Neural progenitor cell (in vitro differentiated cells): ENCODE results near the gene SIPA1L3. TPM values are rescaled to one million over a fixed set of nuclear protein-coding genes. Genes with fewer than 3 reads are reported as not detected.

Experiments used
- DNase-seq: peaks from one replicate; pipeline ENCODE4 v3.0.0-alpha.2; 2016; ENCODE audit warnings: low spot score
- H2AFZ ChIP-seq: fragments of 200-600 bp; sonication (generic); replicated peaks from 2 replicates; pipeline ENCODE4 v1.6.1; 2016; ENCODE audit warnings: antibody characterized with exemption
- H3F3A ChIP-seq: fragments of 200-600 bp; sonication (generic); 2 replicates; pipeline ENCODE4 v1.6.1; 2016; ENCODE audit warnings: antibody characterized with exemption, low read depth
- H3K27ac ChIP-seq: fragments of 200-600 bp; sonication (generic); 2 replicates; pipeline ENCODE4 v1.5.1; 2016; ENCODE audit warnings: mild to moderate bottlenecking
- H3K27me3 ChIP-seq: fragments of 200-600 bp; sonication (generic); 2 replicates; pipeline ENCODE4 v1.6.1; 2016; ENCODE audit warnings: mild to moderate bottlenecking, moderate library complexity
- H3K36me3 ChIP-seq: fragments of 200-600 bp; sonication (generic); 2 replicates; pipeline ENCODE4 v1.5.1; 2016
- H3K4me1 ChIP-seq: fragments of 200-600 bp; sonication (generic); 2 replicates; pipeline ENCODE4 v1.6.1; 2016; ENCODE audit warnings: mixed run types
- H3K4me2 ChIP-seq: fragments of 200-600 bp; sonication (generic); 2 replicates; pipeline ENCODE4 v1.6.1; 2016
- H3K4me3 ChIP-seq: fragments of 200-600 bp; sonication (generic); 2 replicates; pipeline ENCODE4 v1.5.1; 2016
- H3K79me2 ChIP-seq: fragments of 200-600 bp; sonication (generic); 2 replicates; pipeline ENCODE4 v1.6.1; 2016; ENCODE audit warnings: low read depth
- H3K9ac ChIP-seq: fragments of 200-600 bp; sonication (generic); 2 replicates; pipeline ENCODE4 v1.6.1; 2016
- H3K9me3 ChIP-seq: fragments of 200-600 bp; sonication (generic); 2 replicates; pipeline ENCODE4 v1.5.1; 2016; ENCODE audit warnings: low read depth
- H4K20me1 ChIP-seq: fragments of 200-600 bp; sonication (generic); 2 replicates; pipeline ENCODE4 v1.6.1; 2016; ENCODE audit warnings: low read depth
- H3K27ac Mint-ChIP-seq: 3 replicates; pipeline ENCODE4 v1.8.0; 2021; ENCODE audit warnings: mixed read lengths
- H3K27me3 Mint-ChIP-seq: 2 replicates; pipeline ENCODE4 v1.8.0; 2022; ENCODE audit warnings: low read depth, mild to moderate bottlenecking, inconsistent platforms, moderate library complexity, mixed read lengths; ENCODE audit not compliant: insufficient read depth
- H3K36me3 Mint-ChIP-seq: 3 replicates; pipeline ENCODE4 v1.8.0; 2021; ENCODE audit warnings: mixed read lengths
- H3K4me1 Mint-ChIP-seq: 3 replicates; pipeline ENCODE4 v1.8.0; 2021; ENCODE audit warnings: mixed read lengths
- H3K4me3 Mint-ChIP-seq: 3 replicates; pipeline ENCODE4 v1.8.0; 2021; ENCODE audit warnings: mild to moderate bottlenecking, moderate library complexity, mixed read lengths
- H3K9me3 Mint-ChIP-seq: 3 replicates; pipeline ENCODE4 v1.8.0; 2020; ENCODE audit warnings: mixed read lengths
- CTCF ChIP-seq: fragments of 200-600 bp; sonication (generic); IDR thresholded peaks from 2 replicates; pipeline ENCODE4 v1.5.1; 2017; ENCODE audit warnings: antibody characterized with exemption, mild to moderate bottlenecking
- EZH2 ChIP-seq: fragments of 200-600 bp; sonication (generic); IDR thresholded peaks from 2 replicates; pipeline ENCODE4 v1.6.1; 2017; ENCODE audit warnings: antibody characterized with exemption, mild to moderate bottlenecking, moderate library complexity
- EZH2phosphoT487 ChIP-seq: fragments of 200-600 bp; sonication (generic); IDR thresholded peaks from 2 replicates; pipeline ENCODE4 v1.6.1; 2017; ENCODE audit warnings: antibody characterized with exemption
- total RNA-seq: library from RNA; depleted of rRNA; stranded (reverse); fragments of >200 nt; gene quantifications from 2 replicates; pipeline ENCODE4 v1.2.3, GENCODE V29; 2015; ENCODE audit warnings: low replicate concordance

The SIPA1L3 gene
- total RNA-seq, 1 donor from 2014 or later = 19.2 TPM

- Mint-ChIP-seq H3K9me3 (no peaks in the 10 kb centered on the region), H3K27ac (no peak overlapping the region), H3K27me3 (peaks cover 4% of the 10 kb centered on the region), H3K4me1 (no peaks in the 10 kb centered on the region), H3K36me3 (peaks cover 17% of the 10 kb centered on the region), H3K4me3 (no peak overlapping the region)
- Histone ChIP-seq H3K4me3 (no peak overlapping the region), H3K27me3 (no peaks in the 10 kb centered on the region), H3K79me2 (no peaks in the 10 kb centered on the region), H3K9me3 (no peaks in the 10 kb centered on the region), H3K4me1 (no peaks in the 10 kb centered on the region), H3F3A (peaks cover 4% of the 10 kb centered on the region), H2AFZ (no peak overlapping the region), H3K9ac (no peak overlapping the region), H4K20me1 (no peaks in the 10 kb centered on the region), H3K27ac (no peak overlapping the region), H3K4me2 (no peak overlapping the region), H3K36me3 (no peaks in the 10 kb centered on the region)
- DNase-seq = no peak
- no peak for TF ChIP-seq CTCF
- TF ChIP-seq EZH2phosphoT487 = no peak
- no peak for TF ChIP-seq EZH2
Observed at GRCh38 chr19:38111898-38112297, 204.9 kb downstream of the SIPA1L3 start.

- peaks cover 27% of the 10 kb centered on the region for H3K36me3 Mint-ChIP-seq
- Histone ChIP-seq H2AFZ (no peak overlapping the region), H3K9me3 (no peaks in the 10 kb centered on the region), H3K4me3 (no peak overlapping the region), H3K9ac (peak overlapping the region; percentile 32), H4K20me1 (no peaks in the 10 kb centered on the region), H3K27ac (no peak overlapping the region), H3K4me2 (no peak overlapping the region), H3F3A (peaks cover 4% of the 10 kb centered on the region), H3K36me3 (no peaks in the 10 kb centered on the region), H3K79me2 (no peaks in the 10 kb centered on the region), H3K27me3 (no peaks in the 10 kb centered on the region), H3K4me1 (no peaks in the 10 kb centered on the region)
- H3K27ac Mint-ChIP-seq = peak overlapping the region; percentile 16
- TF ChIP-seq EZH2phosphoT487 = no peak
- no peak for TF ChIP-seq EZH2
- TF ChIP-seq CTCF = no peak
- no peak overlapping the region for H3K4me3 Mint-ChIP-seq
- DNase-seq = no peak
- no peaks in the 10 kb centered on the region for H3K4me1 Mint-ChIP-seq
- peaks cover 8% of the 10 kb centered on the region for H3K27me3 Mint-ChIP-seq
- peaks cover 3% of the 10 kb centered on the region for H3K9me3 Mint-ChIP-seq
Observed at GRCh38 chr19:38114651-38115050, 207.6 kb downstream of the SIPA1L3 start.

GRCh38 chr19:38115271-38115802, 208.3 kb downstream of the SIPA1L3 start:
- no peaks in the 10 kb centered on the region for H3K79me2 ChIP-seq
- H3K4me3 Mint-ChIP-seq = no peak overlapping the region
- no peaks in the 10 kb centered on the region for H3K27me3 ChIP-seq
- H3K27ac ChIP-seq = no peak overlapping the region
- peaks cover 3% of the 10 kb centered on the region for H3K9me3 Mint-ChIP-seq
- H3K27ac Mint-ChIP-seq = peak overlapping the region; percentile 52
- H3K4me1 Mint-ChIP-seq = no peaks in the 10 kb centered on the region
- DNase-seq = no peak
- peaks cover 8% of the 10 kb centered on the region for H3K27me3 Mint-ChIP-seq
- no peak overlapping the region for H3K4me3 ChIP-seq
- peak overlapping the region; percentile 32 for H3K9ac ChIP-seq
- H3K9me3 ChIP-seq = no peaks in the 10 kb centered on the region
- TF ChIP-seq EZH2 = no peak
- no peak for TF ChIP-seq EZH2phosphoT487
- no peak for TF ChIP-seq CTCF
- H3K4me2 ChIP-seq = no peak overlapping the region
- no peaks in the 10 kb centered on the region for H3K4me1 ChIP-seq
- no peaks in the 10 kb centered on the region for H3K36me3 ChIP-seq
- no peak overlapping the region for H2AFZ ChIP-seq
- peaks cover 4% of the 10 kb centered on the region for H3F3A ChIP-seq
- H3K36me3 Mint-ChIP-seq = peaks cover 32% of the 10 kb centered on the region
- H4K20me1 ChIP-seq = no peaks in the 10 kb centered on the region
